NT2/D1 (cell line): Measurements from ENCODE around the gene ST6GALNAC3.

ENCODE experiments used
- SUZ12 ChIP-seq: IDR thresholded peaks from 2 replicates; pipeline ENCODE4 v1.6.1; 2011; ENCODE audit not compliant: insufficient read length, insufficient read depth; ENCODE audit errors: extremely low read depth
- YY1 ChIP-seq: IDR thresholded peaks from 2 replicates; pipeline ENCODE4 v1.6.1; 2011; ENCODE audit not compliant: insufficient read length, insufficient read depth
- ZNF274 ChIP-seq: IDR thresholded peaks from 2 replicates; pipeline ENCODE4 v1.6.1; 2011; ENCODE audit warnings: mild to moderate bottlenecking, low read depth, low read length

DNA sequence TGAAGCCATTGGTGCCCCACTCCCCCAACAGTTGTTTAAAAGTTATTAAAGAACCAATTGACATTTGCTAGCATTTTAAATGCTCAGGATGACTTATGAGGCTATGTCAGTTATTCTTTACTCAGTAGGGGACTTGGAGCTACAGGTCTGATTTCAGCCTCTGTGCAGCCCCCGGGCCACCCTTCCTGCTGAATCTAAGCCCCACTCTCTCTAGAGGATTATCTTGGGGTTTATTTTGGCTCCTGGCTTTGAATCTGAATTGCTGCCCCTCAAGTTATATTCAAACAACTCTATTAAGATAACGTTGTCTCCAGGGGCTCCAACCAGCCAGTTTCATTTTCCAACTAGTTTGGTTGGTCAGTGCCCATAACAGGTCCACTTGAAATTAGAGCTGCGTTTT lies 135.1 kb downstream of the ST6GALNAC3 start:
- TF ChIP-seq YY1 (no peak), ZNF274 (no peak), SUZ12 (no peak)
